VCaP (cell line): ENCODE results near the gene HSD11B2.
A peak's percentile ranks its signal among the peaks of the same experiment; 100 is the strongest.

ENCODE experiments used
- H3K27ac ChIP-seq: fragments of 450-650 bp; 2 replicates; pipeline ENCODE4 v1.5.1; 2017
- TF ChIP-seq, protein P1 (sequence below): fragments of 450-650 bp; conservative IDR thresholded peaks from 2 replicates; pipeline ENCODE4 v1.5.1; 2017; ENCODE audit warnings: mild to moderate bottlenecking, moderate library complexity

Gene HSD11B2

DNA sequence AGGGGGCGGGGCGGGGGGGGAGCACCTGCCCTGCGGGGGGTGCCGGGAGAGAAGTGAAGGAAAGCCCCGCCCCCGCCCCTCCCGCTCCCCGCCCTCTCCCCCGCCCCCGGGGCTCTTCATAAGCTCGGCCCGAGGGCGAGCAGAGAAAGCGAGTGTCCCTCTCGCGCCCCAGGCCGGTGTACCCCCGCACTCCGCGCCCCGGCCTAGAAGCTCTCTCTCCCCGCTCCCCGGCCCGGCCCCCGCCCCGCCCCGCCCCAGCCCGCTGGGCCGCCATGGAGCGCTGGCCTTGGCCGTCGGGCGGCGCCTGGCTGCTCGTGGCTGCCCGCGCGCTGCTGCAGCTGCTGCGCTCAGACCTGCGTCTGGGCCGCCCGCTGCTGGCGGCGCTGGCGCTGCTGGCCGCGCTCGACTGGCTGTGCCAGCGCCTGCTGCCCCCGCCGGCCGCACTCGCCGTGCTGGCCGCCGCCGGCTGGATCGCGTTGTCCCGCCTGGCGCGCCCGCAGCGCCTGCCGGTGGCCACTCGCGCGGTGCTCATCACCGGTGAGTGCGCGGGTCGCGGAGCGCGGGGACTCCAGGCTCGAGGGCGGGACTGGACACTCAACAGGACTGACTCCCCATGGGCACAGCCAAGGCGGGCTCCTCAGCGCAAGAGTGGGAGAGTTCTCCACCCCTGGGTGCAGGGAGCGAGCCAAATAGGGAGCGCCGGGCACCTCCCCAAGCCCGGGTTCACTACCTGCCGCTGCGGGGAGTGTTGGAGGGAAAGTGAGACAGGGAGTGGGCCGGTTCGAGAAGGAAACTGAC, at the start of gene HSD11B2:
Gene HSD11B2 (plus strand): TSS at position 145 of the 798 bp plus-strand sequence. CDS start 128 bp downstream, at position 273.
- TF ChIP-seq, protein P1, sequence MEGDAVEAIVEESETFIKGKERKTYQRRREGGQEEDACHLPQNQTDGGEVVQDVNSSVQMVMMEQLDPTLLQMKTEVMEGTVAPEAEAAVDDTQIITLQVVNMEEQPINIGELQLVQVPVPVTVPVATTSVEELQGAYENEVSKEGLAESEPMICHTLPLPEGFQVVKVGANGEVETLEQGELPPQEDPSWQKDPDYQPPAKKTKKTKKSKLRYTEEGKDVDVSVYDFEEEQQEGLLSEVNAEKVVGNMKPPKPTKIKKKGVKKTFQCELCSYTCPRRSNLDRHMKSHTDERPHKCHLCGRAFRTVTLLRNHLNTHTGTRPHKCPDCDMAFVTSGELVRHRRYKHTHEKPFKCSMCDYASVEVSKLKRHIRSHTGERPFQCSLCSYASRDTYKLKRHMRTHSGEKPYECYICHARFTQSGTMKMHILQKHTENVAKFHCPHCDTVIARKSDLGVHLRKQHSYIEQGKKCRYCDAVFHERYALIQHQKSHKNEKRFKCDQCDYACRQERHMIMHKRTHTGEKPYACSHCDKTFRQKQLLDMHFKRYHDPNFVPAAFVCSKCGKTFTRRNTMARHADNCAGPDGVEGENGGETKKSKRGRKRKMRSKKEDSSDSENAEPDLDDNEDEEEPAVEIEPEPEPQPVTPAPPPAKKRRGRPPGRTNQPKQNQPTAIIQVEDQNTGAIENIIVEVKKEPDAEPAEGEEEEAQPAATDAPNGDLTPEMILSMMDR: peak; percentile 39; the same call in 1 of the 2 replicates

DNA sequence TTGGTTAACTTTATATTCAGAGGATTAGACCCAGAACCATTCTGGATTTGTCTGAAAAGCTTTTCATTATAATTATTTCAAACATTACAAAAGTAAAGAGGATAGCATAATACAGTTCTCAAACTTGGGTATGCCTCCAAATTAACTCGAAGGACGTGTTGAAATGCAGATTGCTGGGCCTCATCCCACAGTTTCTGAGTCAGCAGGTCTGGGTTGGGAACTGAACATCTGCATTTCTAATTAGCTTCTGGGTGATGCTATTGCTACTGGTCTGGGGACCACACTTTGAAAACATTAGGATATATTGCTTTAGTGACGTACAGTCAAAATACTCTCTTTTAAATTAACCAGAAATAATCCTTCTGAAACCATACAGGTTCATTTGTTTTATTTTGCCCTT, 47.6 kb upstream of the HSD11B2 start:
- TF ChIP-seq, protein P1: no peak
- no peak overlapping the region for H3K27ac ChIP-seq

More for the DNA sequence above, at the start of gene HSD11B2:
- peak within 1 kb of the TSS; percentile 75 for H3K27ac ChIP-seq

DNA sequence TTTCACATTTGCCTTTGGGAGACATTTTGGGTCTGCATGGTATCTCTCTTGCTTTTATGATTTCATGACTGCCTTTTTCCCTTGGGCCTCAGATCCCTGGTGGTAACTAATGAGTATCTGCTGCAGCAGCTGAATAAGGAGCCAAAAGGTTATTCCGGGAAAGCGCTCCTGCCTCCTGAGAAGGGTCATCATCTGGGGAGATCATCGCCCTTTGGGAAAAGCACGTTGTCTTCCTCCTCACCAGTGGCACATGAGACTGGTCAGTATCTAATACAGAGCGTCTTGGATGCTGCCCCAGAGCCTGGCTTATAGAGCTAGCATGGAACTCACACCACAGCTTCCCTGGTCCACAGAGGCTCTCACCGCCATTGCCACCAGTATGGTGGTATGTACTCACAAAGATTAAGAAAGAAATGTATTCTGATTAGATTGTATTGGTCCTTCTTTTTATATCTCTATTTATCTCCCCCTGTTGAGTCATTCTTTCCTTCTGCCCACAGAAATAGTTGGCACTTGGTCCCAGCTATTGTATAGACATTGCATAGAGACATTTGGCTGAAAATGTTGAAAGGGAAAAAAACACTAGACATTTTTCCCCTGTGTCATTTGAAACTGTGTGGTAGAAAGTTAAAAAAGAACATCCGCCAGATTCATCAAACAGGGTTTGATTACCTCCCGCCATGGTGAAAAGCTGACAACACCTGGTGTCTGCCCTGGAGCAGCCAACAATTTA, 46.0 kb upstream of the HSD11B2 start:
- TF ChIP-seq, protein P1: no peak
- H3K27ac ChIP-seq: no peak overlapping the region

DNA sequence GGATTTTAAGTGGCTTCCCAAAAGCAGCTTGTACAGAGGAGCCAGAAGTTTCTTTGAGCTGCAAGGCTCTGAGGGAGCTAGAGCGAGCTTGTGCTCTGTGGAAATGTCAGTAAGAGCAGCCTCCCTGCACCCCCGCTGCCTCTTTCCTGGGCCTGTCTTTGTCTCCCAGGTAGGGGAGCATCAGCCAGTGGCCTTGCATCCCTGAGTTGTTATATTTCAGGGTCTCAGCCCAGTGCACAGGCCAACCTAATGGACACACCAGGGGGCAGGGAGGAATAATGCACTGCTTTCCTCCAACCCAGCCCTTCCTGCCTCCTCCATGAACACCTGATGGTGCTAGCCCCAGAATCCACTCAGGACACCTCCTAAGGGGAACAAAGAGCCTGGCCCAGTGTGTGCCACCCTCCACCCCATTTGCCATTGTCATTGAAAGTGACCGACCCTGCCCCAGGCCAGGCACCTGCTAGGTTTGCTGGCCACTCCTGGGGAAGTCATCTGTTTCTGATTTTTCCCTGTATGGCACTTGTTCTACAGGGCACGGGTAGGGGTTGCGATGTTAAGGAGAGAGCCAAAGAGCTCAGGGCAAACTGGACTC, 44.0 kb upstream of the HSD11B2 start:
- no peak overlapping the region for H3K27ac ChIP-seq
- TF ChIP-seq, protein P1: no peak

DNA sequence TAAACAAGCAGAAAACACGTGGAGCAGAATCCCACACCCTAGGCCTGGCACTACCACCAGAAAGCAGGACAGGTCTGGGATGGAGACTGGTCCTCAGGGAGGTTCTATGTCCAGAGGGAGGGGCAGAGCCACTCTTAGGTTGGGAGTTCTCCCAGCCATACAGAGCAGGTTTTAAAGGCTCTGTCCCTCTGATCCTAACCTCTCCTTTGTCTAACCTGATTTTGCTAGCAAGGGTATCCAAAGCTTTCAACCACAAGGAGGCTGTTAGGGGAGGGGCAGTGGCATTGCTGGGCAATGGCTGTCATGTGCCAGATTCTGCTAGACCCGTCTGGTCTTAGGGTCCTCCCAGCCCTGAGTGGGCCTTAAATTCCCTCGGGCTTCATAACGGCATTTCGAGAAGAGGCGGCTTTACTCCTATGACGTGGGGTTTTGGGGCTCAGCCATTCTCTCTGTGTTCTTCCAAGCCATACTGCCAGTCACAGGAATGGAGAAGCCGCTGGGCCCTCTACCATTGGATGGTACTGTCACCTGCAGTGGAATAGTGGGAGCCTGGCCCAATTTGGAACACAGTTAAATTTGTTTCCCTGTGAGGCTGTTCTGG, 43.3 kb upstream of the HSD11B2 start:
- H3K27ac ChIP-seq: no peak overlapping the region
- TF ChIP-seq, protein P1: no peak

DNA sequence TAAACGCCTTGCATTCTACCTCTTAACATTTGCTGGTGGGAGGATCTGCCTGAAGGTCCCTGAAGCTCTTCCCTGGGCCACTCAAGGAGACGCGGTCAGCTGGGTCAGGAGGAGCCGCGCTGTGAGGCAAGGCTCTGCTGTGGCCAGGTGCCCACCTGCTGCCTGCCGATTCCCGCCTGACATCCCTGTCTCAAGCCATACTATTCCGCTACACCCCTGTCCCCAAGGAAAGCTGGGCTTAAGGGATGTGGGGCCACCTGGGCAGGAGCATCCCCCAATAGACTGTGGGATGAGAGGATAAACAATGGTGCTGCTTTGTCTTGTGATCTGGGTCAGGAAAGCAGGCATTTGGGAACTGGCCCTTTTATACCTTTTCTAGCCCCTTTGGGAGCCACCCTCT, 42.7 kb upstream of the HSD11B2 start:
- TF ChIP-seq, protein P1: no peak
- H3K27ac ChIP-seq: no peak overlapping the region

DNA sequence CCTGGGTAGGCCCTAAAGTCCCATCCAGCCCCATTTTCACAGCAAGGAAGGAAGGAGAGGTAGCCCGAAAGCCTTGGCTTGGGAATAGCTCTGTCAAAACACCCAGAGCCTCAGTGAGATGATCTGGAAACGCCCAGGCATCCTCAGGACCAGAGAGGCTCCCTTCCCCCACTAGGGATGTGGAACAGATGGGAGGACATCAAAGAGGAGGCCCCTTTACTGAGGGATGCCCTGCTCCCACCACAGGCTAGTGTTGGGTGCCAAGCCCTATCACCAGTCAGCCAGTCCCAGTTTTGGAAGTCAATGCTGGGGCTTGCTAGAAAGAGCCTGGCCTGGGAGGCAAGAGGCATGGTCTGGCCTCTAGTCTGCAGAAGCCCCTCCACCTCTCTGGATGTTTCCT, 42.3 kb upstream of the HSD11B2 start:
- TF ChIP-seq, protein P1: no peak

More for the DNA sequence above, 42.3 kb upstream of the HSD11B2 start:
- no peak overlapping the region for H3K27ac ChIP-seq
